Osteocyte (in vitro differentiated cells): ENCODE data around the gene CHN1. TPM values are rescaled to one million over a fixed set of nuclear protein-coding genes. Genes with fewer than 3 reads are reported as not detected.
A peak's percentile ranks its signal among the peaks of the same experiment; 100 is the strongest.

ENCODE experiments used
- DNase-seq: peaks from one replicate; pipeline ENCODE4 v3.0.0; 2021; ENCODE audit warnings: mixed read lengths; ENCODE audit not compliant: unreplicated experiment; ENCODE audit errors: extremely low spot score
- H3K27ac Mint-ChIP-seq: one replicate; pipeline ENCODE4 v1.8.0; 2021; ENCODE audit warnings: mild to moderate bottlenecking, mixed read lengths; ENCODE audit not compliant: unreplicated experiment
- H3K27me3 Mint-ChIP-seq: one replicate; pipeline ENCODE4 v1.8.0; 2021; ENCODE audit warnings: mixed read lengths; ENCODE audit not compliant: unreplicated experiment
- H3K36me3 Mint-ChIP-seq: one replicate; pipeline ENCODE4 v1.8.0; 2021; ENCODE audit warnings: mixed read lengths; ENCODE audit not compliant: unreplicated experiment
- H3K4me1 Mint-ChIP-seq: one replicate; pipeline ENCODE4 v1.8.0; 2021; ENCODE audit warnings: mixed read lengths; ENCODE audit not compliant: unreplicated experiment
- H3K4me3 Mint-ChIP-seq: one replicate; pipeline ENCODE4 v1.8.0; 2021; ENCODE audit warnings: mild to moderate bottlenecking, moderate library complexity, mixed read lengths; ENCODE audit not compliant: unreplicated experiment
- H3K9me3 Mint-ChIP-seq: one replicate; pipeline ENCODE4 v1.8.0; 2021; ENCODE audit warnings: mixed read lengths; ENCODE audit not compliant: unreplicated experiment
- CTCF ChIP-seq: fragments of 200-600 bp; sonication (generic); IDR thresholded peaks from 2 replicates; pipeline ENCODE4 v1.5.0; 2021; ENCODE audit warnings: antibody characterized with exemption, mild to moderate bottlenecking, moderate library complexity
- total RNA-seq: library from RNA; stranded (reverse); gene quantifications from 2 replicates; pipeline ENCODE4 v1.2.1, GENCODE V29; 2021

CHN1 gene
- total RNA-seq, 1 donor from 2014 or later: 22.3 TPM

- TF ChIP-seq CTCF: no peak
- Mint-ChIP-seq H3K4me3 (no peak overlapping the region), H3K27me3 (no peaks in the 10 kb centered on the region)
Observed at GRCh38 chr2:174796319-174796771, 208.8 kb downstream of the CHN1 start.

GRCh38 chr2:174794851-174795374 lies 210.3 kb downstream of the CHN1 start:
- Mint-ChIP-seq H3K4me1 (peaks cover 72% of the 10 kb centered on the region), H3K27me3 (no peaks in the 10 kb centered on the region), H3K36me3 (peaks cover 9% of the 10 kb centered on the region), H3K4me3 (peak overlapping the region; percentile 6), H3K9me3 (no peaks in the 10 kb centered on the region), H3K27ac (peak overlapping the region; percentile 67)
- no peak for DNase-seq
- TF ChIP-seq CTCF: no peak

More at GRCh38 chr2:174796319-174796771, 208.8 kb downstream of the CHN1 start:
- DNase-seq: no peak
- H3K4me1 Mint-ChIP-seq: peaks cover 76% of the 10 kb centered on the region
- no peaks in the 10 kb centered on the region for H3K9me3 Mint-ChIP-seq
- peaks cover 17% of the 10 kb centered on the region for H3K36me3 Mint-ChIP-seq
- peak overlapping the region; percentile 91 for H3K27ac Mint-ChIP-seq

- no peaks in the 10 kb centered on the region for H3K27me3 Mint-ChIP-seq
Observed at GRCh38 chr2:174792309-174793025, 212.7 kb downstream of the CHN1 start.

GRCh38 chr2:174791746-174792280 lies 213.4 kb downstream of the CHN1 start:
- Mint-ChIP-seq H3K4me1 (peaks cover 76% of the 10 kb centered on the region), H3K4me3 (no peak overlapping the region), H3K27ac (peak overlapping the region; percentile 40)

More at GRCh38 chr2:174792309-174793025, 212.7 kb downstream of the CHN1 start:
- Mint-ChIP-seq H3K9me3 (no peaks in the 10 kb centered on the region), H3K27ac (peak overlapping the region; percentile 40), H3K36me3 (no peaks in the 10 kb centered on the region), H3K4me1 (peaks cover 76% of the 10 kb centered on the region), H3K4me3 (no peak overlapping the region)
- no peak for TF ChIP-seq CTCF
- no peak for DNase-seq

More at GRCh38 chr2:174791746-174792280, 213.4 kb downstream of the CHN1 start:
- DNase-seq: no peak
- Mint-ChIP-seq H3K36me3 (no peaks in the 10 kb centered on the region), H3K9me3 (no peaks in the 10 kb centered on the region), H3K27me3 (no peaks in the 10 kb centered on the region)
- TF ChIP-seq CTCF: no peak
